HG03575 (cell line): ENCODE measurements around the gene MYMK.

Experiments used
- ATAC-seq: cut with Tn5 transposase; IDR thresholded peaks from one replicate; pipeline ENCODE4 v1.9.1; 2021; ENCODE audit not compliant: unreplicated experiment, insufficient number of reproducible peaks, low FRiP score; ENCODE audit errors: extremely low read depth

MYMK gene

DNA sequence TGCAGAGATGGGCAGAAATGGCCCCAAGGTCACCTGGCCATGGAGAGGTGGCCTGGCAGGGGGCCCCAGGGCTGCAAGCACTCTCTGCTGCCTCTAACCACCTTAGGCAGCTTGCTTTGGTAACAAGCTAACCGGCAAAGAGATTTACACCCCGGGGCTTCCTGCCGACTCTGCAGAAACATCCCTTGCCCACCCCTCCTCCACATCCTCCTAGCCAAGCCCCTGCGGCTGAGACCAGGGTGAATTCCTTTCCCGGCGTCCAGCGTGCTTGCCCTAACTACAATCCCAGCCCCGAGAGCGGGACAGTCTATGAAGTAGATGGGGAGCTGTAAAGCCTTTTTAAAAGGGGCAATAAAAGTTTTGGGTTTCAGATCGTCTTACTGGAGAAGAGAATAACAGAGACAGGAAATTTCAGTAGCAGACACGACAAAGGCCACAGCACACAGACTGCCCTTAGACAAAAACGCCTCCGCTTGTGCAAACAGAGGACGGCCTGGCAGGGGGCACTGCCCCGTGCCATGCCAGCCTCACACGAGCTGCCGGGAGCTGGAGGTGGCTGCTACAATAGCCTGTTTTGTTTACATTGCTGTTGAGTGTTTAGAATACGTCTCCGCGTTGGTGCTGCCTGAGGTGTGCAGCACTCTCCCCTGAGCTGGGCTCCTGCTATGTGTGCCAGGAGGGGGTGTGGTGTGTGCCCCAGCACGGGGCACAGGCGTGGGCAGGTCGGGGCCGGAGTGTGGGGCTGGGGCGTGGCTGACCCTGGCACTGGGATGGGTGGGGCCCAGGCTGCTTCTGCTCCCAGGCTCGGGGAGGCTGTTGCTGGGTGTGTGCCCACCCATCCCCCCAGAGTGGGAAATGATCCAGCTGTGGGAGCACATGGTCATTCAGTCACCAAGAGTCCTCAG, 15.3 kb downstream of the MYMK start:
- ATAC-seq: no peak

DNA sequence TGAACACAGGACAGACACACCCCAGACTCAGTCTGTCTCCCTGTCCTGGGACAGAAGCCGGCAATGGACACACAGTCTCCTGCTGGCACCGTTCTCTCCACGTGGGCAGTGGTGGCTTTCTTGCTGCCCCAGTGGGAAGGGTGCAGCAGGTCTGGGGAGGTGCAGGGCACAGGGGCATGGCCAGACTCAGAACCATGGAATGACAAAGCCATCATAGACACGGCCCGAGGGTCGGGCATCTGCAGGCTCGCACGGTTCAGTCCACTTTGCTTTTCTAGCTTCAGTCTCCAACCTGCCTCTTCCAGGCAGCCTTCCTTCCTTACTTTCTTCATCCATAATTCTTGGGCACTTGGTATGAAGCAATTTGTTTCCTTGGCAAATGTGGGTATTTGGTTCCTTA, 16.7 kb downstream of the MYMK start:
- no peak for ATAC-seq

DNA sequence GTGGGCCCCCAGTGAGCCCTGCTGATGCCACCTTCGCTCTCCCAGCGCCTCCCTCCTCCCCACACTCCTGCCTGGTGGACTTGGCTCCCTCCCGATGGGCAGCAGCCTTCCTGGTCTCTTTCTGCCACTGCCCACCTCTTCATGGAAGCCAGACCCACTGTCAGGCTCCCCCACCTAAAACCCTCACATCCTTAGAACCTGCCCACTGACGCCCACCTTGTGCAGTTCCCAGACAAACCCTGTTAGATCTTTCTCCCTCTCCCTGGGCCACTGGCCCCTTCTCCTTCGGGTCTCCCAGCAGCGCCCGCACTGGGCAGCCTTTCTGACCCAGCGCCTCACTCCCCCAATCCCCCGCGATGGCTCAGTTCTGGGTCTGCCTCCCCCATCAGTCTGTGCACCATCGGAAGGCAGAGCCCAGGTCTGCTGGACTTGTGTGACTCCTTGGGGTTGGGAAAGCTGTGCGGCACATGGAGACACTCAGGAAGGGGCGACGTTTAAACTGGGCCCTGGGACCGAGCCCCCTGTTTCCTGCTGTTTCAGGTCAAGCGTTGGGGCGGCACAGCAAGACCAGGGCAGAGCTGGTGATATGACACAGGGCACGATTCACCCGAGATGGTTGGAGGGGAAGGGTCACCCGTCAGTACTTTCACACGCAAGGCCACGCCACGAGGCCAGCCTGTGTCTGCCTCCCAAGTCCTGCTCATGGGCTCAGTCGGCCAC, 17.4 kb downstream of the MYMK start:
- ATAC-seq: no peak

DNA sequence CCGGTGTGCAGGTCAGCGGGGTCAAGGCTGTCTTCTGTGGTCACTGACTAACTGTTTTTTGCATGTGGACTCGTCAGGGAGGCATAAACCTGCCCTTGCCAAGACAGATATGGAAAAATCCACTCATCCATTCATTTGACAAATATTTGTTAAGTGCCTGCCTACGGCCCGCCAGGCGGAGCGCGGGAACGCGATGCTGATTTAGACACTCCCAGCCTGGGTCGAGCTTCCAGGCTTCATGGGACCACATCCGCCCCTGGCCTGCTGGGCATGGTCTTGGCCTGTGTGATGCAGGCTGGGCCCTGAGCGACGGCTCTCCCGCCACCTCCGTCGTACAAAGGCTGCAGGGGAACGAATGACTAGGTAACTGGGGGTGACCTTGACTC, 18.1 kb downstream of the MYMK start:
- no peak for ATAC-seq

DNA sequence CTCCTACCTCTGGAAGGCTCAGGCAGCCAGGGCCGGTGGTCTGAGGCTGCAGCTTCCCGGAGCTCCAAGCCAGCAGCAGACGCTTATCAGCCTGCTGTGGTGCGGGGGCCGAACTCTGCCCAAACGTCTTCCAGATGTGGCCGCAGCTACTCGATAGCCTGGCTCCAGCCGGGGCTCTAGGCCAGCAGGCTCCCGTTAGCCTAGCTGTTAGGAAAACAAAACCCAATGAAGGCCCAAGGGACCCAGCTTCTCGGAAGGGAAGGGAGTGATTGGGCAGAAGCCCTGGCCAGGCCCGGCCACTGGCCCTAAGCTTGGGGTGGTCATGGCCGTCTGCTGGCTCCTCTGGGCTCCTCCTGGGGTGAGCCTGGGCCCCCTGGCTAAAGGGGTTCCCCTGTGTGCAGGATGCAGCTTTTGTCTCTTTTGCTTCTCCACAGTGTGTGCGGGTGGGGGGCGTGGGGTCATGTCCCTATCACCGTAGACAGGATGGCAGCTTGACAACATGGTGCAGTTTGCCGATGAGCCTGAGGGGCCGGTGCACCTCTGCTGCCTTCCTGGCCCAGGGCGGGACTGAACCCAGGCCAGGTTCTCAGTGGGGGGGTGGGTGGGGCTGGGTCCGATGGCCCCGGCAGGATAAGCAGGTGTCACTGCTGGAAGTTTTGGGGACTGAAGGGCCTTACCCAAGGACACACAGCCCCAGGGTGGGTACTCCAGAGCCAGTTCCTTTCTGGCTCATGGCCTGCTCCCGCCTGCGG, 18.7 kb downstream of the MYMK start:
- no peak for ATAC-seq

DNA sequence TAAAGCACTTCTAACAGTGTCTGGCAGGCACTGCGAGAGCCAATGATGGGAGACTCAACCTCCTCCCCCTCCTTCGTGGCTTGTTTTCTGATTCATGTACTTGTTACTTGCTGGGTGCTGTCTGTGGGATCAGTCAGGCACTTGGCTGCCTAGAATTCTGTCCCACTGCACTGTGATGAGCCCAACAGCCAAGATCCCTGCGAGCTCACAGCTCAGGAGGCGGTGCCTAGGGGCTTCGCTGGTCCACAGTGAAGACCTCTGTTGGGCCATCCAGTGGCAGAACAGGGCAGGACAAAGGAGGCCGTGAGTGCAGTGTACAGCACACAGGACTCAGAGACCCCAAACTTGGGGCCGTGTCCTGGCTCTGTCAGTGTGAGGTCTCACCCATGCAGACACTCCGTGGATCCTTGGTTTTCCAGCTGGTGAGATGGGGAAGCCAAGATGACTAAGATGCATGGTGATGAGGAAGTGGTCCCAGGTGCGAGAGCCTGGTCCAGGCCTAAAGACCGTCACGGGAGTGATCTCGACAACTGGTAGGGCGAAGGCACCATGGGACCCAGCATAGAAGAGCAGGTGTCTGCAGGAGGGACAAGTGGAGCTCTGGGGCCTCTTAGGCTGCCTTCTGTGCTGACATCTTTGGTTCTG, 19.5 kb downstream of the MYMK start:
- ATAC-seq: no peak

GRCh38 chr9:133502112-133502511, 22.6 kb downstream of the MYMK start:
- no peak for ATAC-seq

- ATAC-seq: no peak
Measured at GRCh38 chr9:133499892-133500270, 24.9 kb downstream of the MYMK start.

DNA sequence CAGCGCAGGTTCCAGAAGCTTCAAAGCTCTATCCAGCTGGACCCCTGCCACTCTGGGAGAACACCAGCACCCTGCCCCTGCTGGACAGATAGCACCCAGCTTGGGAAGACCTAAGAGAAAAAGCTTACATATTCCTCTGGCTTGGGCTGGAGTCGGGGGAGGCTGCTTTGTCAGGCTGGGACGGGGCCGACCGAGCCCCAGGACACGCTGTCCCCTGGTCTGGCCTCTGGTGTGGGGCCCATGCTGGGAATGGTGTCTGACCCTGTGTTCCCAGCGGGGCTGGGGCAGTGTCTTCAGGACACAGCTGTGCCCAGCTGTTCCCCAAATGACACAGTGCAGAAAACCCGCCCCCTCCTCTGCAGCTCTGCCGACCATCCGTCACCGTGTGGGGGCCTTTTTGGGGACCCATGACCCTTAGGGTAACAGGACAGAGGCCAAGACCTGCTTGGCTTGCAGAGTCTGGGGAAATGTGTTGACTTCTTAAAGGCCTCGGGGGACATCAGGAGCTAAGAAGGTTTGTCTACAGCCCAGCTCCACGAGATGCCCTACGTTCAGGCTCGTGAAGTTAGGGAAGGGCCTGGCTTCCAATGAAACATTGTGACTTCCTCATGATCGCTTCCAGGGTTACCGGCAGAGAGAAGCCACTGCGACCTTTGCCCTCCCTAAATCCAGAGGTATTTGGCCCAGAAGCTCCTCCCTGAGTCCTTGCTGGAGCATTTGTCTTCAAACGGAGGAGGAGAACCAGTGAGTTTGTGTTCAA, 25.4 kb downstream of the MYMK start:
- no peak for ATAC-seq

DNA sequence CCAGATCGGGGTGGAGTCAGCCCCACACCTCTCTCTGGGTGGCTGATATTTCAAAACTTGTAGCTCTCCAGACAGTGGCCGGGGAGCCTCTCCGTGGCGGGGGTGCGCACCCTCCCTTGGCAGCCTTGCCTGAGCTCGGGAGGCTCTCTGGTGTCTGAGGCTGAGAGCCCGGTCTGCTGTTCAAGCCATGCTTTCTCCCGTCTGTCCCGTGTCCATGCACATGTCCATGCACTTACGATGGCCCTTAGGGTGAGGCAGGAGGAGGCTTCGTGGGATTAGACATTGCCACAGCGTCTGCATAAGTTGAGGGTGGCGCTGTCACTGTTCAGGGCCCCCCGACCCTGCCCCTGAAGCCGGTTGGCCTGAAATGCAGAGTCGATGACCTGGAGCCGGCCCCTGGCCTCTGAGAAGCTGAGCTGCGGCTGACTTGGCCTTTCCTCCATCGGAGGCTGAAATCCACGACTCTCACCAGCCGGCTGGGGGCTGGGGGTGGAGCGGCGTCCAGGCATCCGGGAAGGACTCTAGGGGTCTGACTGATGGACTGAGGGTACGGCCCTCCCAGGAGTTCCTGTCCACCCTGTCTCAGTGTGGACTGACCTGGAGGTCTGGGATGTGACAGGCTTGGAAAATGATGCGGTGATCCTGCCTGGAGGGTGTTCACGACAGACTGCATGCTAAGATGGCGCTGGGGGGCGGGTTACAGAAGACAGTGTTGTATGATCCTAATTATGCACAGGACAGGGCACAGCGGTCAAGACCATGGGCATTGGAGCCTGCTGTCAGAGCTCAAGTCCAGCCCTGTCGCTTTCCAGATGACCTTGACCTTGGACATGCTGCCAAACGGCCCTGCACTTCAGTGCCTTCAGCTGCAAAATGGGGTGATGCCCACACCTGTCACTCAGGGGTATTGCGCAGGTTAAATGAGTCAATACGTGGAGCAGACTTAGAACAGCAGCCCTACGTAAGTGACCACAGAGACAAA, 27.6 kb downstream of the MYMK start:
- no peak for ATAC-seq

DNA sequence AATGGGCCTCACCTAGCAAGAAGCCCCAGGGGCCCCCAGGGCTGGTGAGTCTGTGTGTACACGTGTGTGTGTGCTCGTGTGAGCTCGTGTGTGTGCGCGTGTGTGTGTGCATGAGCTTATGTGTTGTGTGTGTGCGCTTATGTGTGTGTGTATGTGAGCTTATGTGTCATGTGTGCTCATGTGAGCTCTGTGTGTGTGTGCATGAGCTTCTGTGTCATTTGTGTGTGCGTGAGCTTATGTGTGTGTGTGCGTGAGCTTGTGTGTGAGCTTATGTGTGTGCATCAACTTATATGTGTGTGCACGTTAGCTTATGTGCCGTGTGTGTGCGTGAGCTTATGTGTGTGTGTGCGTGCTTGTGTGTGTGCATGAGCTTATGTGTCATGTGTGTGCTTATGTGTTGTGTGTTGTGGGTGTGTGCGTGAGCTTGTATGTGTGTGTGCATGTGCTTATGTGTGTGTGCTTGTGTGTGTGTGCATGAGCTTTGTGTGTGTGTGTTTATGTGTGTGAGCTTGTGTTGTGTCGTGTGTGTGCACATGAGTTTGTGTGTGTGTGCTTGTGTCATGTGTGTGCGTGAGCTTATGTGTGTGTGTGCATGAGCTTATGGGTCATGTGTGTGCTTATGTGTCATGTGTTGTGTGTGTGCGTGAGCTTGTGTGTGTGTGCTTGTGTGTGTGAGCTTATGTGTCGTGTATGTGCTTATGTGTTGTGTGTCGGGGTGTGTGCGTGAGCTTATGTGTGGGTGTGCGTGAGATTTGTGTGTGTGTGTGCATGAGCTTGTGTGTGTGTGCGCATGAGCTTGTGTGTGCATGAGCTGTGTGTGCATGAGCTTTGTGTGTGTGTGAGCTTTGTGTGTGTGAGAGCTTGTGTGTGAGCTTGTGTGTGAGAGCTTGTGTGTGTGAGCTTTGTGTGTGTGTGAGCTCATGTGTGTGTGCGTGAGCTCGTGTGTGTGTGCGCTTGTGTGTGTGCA, 29.1 kb downstream of the MYMK start:
- no peak for ATAC-seq

DNA sequence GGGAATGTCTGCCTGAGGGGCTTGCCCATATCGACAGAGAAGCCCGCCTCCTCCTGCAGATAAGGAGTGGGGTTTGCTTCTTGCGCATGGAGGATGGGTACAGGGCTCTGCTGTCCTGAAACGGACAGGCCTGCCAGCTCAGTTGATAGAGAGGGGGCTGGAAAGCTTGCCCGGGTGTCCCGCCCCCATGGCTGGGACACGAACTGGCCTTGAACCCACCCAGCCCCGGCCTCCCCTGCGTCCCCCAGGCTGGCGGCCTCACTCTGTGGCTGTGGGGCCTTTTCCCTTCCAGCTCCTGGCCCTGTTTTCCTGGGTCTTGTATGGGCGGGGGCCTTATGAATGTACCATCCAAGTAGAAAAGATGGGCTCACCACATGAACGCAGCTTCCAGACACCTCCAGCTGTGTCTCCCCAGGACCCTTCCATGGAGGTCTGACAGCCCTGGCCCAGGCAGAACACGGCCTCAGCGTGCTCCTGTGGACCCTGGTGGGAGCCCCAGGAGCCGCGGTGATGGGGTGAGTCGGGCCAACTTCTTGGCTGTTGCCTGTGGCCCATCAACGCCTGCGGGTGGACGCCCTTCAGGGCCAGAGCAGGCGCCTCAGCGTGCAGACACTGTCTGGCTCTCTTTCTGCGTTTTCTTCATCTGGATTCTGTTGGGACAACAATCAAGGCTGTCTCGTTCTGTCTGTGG, 30.0 kb downstream of the MYMK start:
- no peak for ATAC-seq

DNA sequence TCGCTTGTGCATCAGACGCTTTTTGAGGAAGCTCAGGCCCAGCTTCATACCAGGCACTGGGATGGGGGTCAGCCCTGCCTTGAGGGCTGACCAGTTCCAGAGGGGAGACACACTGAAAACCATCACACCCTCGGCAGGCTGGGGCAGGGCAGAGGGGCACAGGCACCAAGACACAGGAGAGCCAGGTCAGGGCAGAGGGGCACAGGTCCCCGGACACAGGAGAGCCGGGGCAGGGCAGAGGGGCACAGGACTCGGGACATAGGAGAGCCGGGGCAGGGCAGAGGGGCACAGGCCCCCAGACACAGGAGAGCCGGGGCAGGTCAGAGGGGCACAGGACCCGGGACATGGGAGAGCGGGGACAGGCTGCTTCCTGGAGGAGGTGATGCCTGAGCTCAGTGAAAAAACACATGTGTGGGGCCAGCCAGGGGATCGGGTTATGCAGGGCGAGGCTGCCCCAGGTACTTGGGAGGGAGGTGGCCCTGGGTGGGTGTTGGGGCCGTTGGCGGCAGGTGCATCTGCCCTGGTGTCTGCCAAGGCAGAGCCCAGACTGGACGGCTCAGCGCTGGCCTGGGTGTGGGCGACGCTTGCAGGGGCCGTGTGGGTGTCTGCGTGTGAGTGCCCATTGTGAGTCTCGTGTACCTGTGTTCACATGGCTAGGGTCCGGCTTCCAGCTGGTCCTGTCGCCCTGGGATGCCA, 30.8 kb downstream of the MYMK start:
- no peak for ATAC-seq

DNA sequence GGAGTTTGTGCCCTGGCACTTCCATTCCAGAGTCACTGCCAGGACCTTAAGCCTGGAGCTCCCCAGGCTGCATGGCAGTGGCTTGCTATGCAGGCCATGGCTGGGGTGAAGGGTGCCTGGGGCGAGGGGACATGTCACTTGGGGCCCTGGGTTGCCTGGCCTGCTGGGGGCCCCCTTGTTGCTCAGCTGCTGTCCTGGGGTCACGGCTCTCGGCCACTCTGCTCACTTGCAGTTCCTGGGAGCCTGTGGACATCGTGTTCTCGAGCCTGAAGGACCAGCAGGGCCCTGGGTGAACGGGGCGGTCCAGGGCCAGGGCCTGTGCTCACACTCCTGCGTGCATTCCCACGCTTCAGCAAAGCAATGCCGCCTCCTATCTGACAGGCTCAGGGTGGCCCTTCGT, 31.3 kb downstream of the MYMK start:
- ATAC-seq: no peak
